Measurements from ENCODE around the gene PI16.

GRCh38 chr6:36971921-36972673, 17.6 kb downstream of the PI16 start:
- no peak for TF ChIP-seq CTCF (IDR thresholded peaks at IDR 0.05)
- TF ChIP-seq POLR2A (IDR thresholded peaks at IDR 0.05): no peak
- TF ChIP-seq POLR2AphosphoS5 (IDR thresholded peaks at IDR 0.05): no peak

Measured in sigmoid colon (tissue), 4 donors.